Measurements from ENCODE around the gene SH3GLB1.

The SH3GLB1 gene

GRCh38 chr1:86739648-86740509, 35.5 kb downstream of the SH3GLB1 start:
- Histone ChIP-seq H3K79me2 (ENCODE audit: control insufficient read depth, insufficient read depth, low read length) (no peaks in the 10 kb centered on the region), H2BK15ac (replicated peaks; ENCODE audit: low read depth) (no peak overlapping the region), H3K4me2 (ENCODE audit: low read length) (no peak overlapping the region), H3K18ac (ENCODE audit: low read length) (no peak overlapping the region), H3K27ac (ENCODE audit: low read depth, low read length) (no peak overlapping the region), H2BK120ac (ENCODE audit: low read depth, low read length) (no peak overlapping the region), H2AK5ac (ENCODE audit: low read length) (no peak overlapping the region), H3K9ac (ENCODE audit: low read length) (no peak overlapping the region), H3K23ac (ENCODE audit: low read length) (no peak overlapping the region), H3K56ac (ENCODE audit: low read length) (no peak overlapping the region), H3K4me1 (ENCODE audit: control insufficient read depth, low read depth, low read length) (no peaks in the 10 kb centered on the region), H3K36me3 (ENCODE audit: control insufficient read depth, insufficient read depth, low read length) (peaks cover 5% of the 10 kb centered on the region), H4K8ac (ENCODE audit: low read depth, low read length) (no peak overlapping the region), H4K5ac (ENCODE audit: low read length) (no peak overlapping the region), H3K27me3 (ENCODE audit: insufficient read depth, low read length, poor library complexity) (no peaks in the 10 kb centered on the region), H3K4me3 (ENCODE audit: low read length) (no peak overlapping the region), H3K79me1 (ENCODE audit: low read length) (no peaks in the 10 kb centered on the region), H3K4ac (ENCODE audit: low read depth, low read length) (no peak overlapping the region), H2BK5ac (ENCODE audit: low read length) (no peak overlapping the region)
- no CpG with 5 or more reads among the region's 3 CpGs for WGBS (ENCODE audit: extremely low coverage, insufficient coverage, low lambda C conversion rate)
- no peak for DNase-seq

GRCh38 chr1:86741947-86742572, 37.7 kb downstream of the SH3GLB1 start:
- Histone ChIP-seq H2AK5ac (ENCODE audit: low read length) (no peak overlapping the region), H3K27me3 (ENCODE audit: insufficient read depth, low read length, poor library complexity) (no peaks in the 10 kb centered on the region), H3K4me1 (ENCODE audit: control insufficient read depth, low read depth, low read length) (no peaks in the 10 kb centered on the region), H2BK15ac (replicated peaks; ENCODE audit: low read depth) (no peak overlapping the region), H3K56ac (ENCODE audit: low read length) (no peak overlapping the region), H3K18ac (ENCODE audit: low read length) (no peak overlapping the region), H3K23ac (ENCODE audit: low read length) (no peak overlapping the region), H4K8ac (ENCODE audit: low read depth, low read length) (no peak overlapping the region), H3K36me3 (ENCODE audit: control insufficient read depth, insufficient read depth, low read length) (peaks cover 4% of the 10 kb centered on the region), H3K4me2 (ENCODE audit: low read length) (no peak overlapping the region), H3K79me1 (ENCODE audit: low read length) (no peaks in the 10 kb centered on the region), H3K4ac (ENCODE audit: low read depth, low read length) (no peak overlapping the region), H3K27ac (ENCODE audit: low read depth, low read length) (no peak overlapping the region), H2BK120ac (ENCODE audit: low read depth, low read length) (no peak overlapping the region), H4K5ac (ENCODE audit: low read length) (no peak overlapping the region), H3K9ac (ENCODE audit: low read length) (no peak overlapping the region), H2BK5ac (ENCODE audit: low read length) (no peak overlapping the region), H3K79me2 (ENCODE audit: control insufficient read depth, insufficient read depth, low read length) (no peaks in the 10 kb centered on the region), H3K4me3 (ENCODE audit: low read length) (no peak overlapping the region)
- WGBS (ENCODE audit: extremely low coverage, insufficient coverage, low lambda C conversion rate): no CpG with 5 or more reads among the region's 6 CpGs
- peak; percentile 28 for DNase-seq

GRCh38 chr1:86747304-86747703, 42.9 kb downstream of the SH3GLB1 start:
- Histone ChIP-seq H2BK120ac (ENCODE audit: low read depth, low read length) (no peak overlapping the region), H3K23ac (ENCODE audit: low read length) (no peak overlapping the region), H3K79me1 (ENCODE audit: low read length) (no peaks in the 10 kb centered on the region), H3K4me3 (ENCODE audit: low read length) (no peak overlapping the region), H3K27me3 (ENCODE audit: insufficient read depth, low read length, poor library complexity) (no peaks in the 10 kb centered on the region), H2AK5ac (ENCODE audit: low read length) (no peak overlapping the region), H2BK15ac (replicated peaks; ENCODE audit: low read depth) (no peak overlapping the region), H4K5ac (ENCODE audit: low read length) (no peak overlapping the region), H3K27ac (ENCODE audit: low read depth, low read length) (no peak overlapping the region), H4K8ac (ENCODE audit: low read depth, low read length) (no peak overlapping the region), H2BK5ac (ENCODE audit: low read length) (no peak overlapping the region), H3K56ac (ENCODE audit: low read length) (no peak overlapping the region), H3K4me1 (ENCODE audit: control insufficient read depth, low read depth, low read length) (no peaks in the 10 kb centered on the region), H3K4ac (ENCODE audit: low read depth, low read length) (no peak overlapping the region), H3K18ac (ENCODE audit: low read length) (no peak overlapping the region), H3K36me3 (ENCODE audit: control insufficient read depth, insufficient read depth, low read length) (peaks cover 4% of the 10 kb centered on the region), H3K79me2 (ENCODE audit: control insufficient read depth, insufficient read depth, low read length) (no peaks in the 10 kb centered on the region), H3K4me2 (ENCODE audit: low read length) (no peak overlapping the region), H3K9ac (ENCODE audit: low read length) (no peak overlapping the region)
- WGBS (ENCODE audit: extremely low coverage, insufficient coverage, low lambda C conversion rate): no CpG with 5 or more reads among the region's 1 CpG
- no peak for DNase-seq

- Histone ChIP-seq H3K23ac (ENCODE audit: low read length) (no peak overlapping the region), H3K56ac (ENCODE audit: low read length) (no peak overlapping the region), H3K9ac (ENCODE audit: low read length) (no peak overlapping the region), H3K18ac (ENCODE audit: low read length) (no peak overlapping the region), H3K4me3 (ENCODE audit: low read length) (no peak overlapping the region), H3K79me1 (ENCODE audit: low read length) (no peaks in the 10 kb centered on the region), H3K36me3 (ENCODE audit: control insufficient read depth, insufficient read depth, low read length) (peaks cover 2% of the 10 kb centered on the region), H2BK120ac (ENCODE audit: low read depth, low read length) (no peak overlapping the region), H2AK5ac (ENCODE audit: low read length) (no peak overlapping the region), H3K27ac (ENCODE audit: low read depth, low read length) (no peak overlapping the region), H3K4me1 (ENCODE audit: control insufficient read depth, low read depth, low read length) (peaks cover 5% of the 10 kb centered on the region), H2BK15ac (replicated peaks; ENCODE audit: low read depth) (no peak overlapping the region), H3K27me3 (ENCODE audit: insufficient read depth, low read length, poor library complexity) (no peaks in the 10 kb centered on the region), H3K4ac (ENCODE audit: low read depth, low read length) (no peak overlapping the region), H4K8ac (ENCODE audit: low read depth, low read length) (no peak overlapping the region), H3K4me2 (ENCODE audit: low read length) (no peak overlapping the region), H2BK5ac (ENCODE audit: low read length) (no peak overlapping the region), H4K5ac (ENCODE audit: low read length) (no peak overlapping the region), H3K79me2 (ENCODE audit: control insufficient read depth, insufficient read depth, low read length) (no peaks in the 10 kb centered on the region)
- no peak for DNase-seq
- no CpG with 5 or more reads among the region's 4 CpGs for WGBS (ENCODE audit: extremely low coverage, insufficient coverage, low lambda C conversion rate)
Measured at GRCh38 chr1:86748622-86749373, 44.4 kb downstream of the SH3GLB1 start.

GRCh38 chr1:86750076-86750475, 45.7 kb downstream of the SH3GLB1 start:
- no peak overlapping the region for H3K9ac ChIP-seq (ENCODE audit: low read length)
- H3K23ac ChIP-seq (ENCODE audit: low read length): no peak overlapping the region
- H3K27me3 ChIP-seq (ENCODE audit: insufficient read depth, low read length, poor library complexity): no peaks in the 10 kb centered on the region
- no peak overlapping the region for H2BK120ac ChIP-seq (ENCODE audit: low read depth, low read length)
- H3K4me3 ChIP-seq (ENCODE audit: low read length): no peak overlapping the region
- H3K36me3 ChIP-seq (ENCODE audit: control insufficient read depth, insufficient read depth, low read length): no peaks in the 10 kb centered on the region
- H3K79me1 ChIP-seq (ENCODE audit: low read length): no peaks in the 10 kb centered on the region
- no peak overlapping the region for H3K56ac ChIP-seq (ENCODE audit: low read length)
- no peak overlapping the region for H3K27ac ChIP-seq (ENCODE audit: low read depth, low read length)
- no peak overlapping the region for H3K4ac ChIP-seq (ENCODE audit: low read depth, low read length)
- H3K79me2 ChIP-seq (ENCODE audit: control insufficient read depth, insufficient read depth, low read length): no peaks in the 10 kb centered on the region
- H3K4me1 ChIP-seq (ENCODE audit: control insufficient read depth, low read depth, low read length): peaks cover 11% of the 10 kb centered on the region
- no peak overlapping the region for H2BK5ac ChIP-seq (ENCODE audit: low read length)
- no peak overlapping the region for H4K8ac ChIP-seq (ENCODE audit: low read depth, low read length)
- no peak overlapping the region for H4K5ac ChIP-seq (ENCODE audit: low read length)
- H3K18ac ChIP-seq (ENCODE audit: low read length): no peak overlapping the region
- no CpG with 5 or more reads among the region's 1 CpG for WGBS (ENCODE audit: extremely low coverage, insufficient coverage, low lambda C conversion rate)
- DNase-seq: no peak
- H2BK15ac ChIP-seq (replicated peaks; ENCODE audit: low read depth): no peak overlapping the region
- H3K4me2 ChIP-seq (ENCODE audit: low read length): no peak overlapping the region
- no peak overlapping the region for H2AK5ac ChIP-seq (ENCODE audit: low read length)
